IPS-15b (cell line): ENCODE data around the gene C22orf31.

ENCODE experiments used
- H3K27me3 ChIP-seq: one replicate; pipeline ENCODE4 v1.6.1; 2013; ENCODE audit warnings: low read length; ENCODE audit not compliant: control insufficient read depth, insufficient read depth
- H3K36me3 ChIP-seq: one replicate; pipeline ENCODE4 v1.6.1; 2013; ENCODE audit warnings: low read length; ENCODE audit not compliant: control insufficient read depth, insufficient read depth
- H3K4me1 ChIP-seq: one replicate; pipeline ENCODE4 v1.6.1; 2013; ENCODE audit warnings: mild to moderate bottlenecking, low read length; ENCODE audit not compliant: control insufficient read depth, insufficient read depth
- H3K4me3 ChIP-seq: one replicate; pipeline ENCODE4 v1.5.1; 2013; ENCODE audit warnings: low read depth, low read length
- H3K9ac ChIP-seq: one replicate; pipeline ENCODE4 v1.6.1; 2013; ENCODE audit warnings: low read depth, mild to moderate bottlenecking, low read length
- H3K9me3 ChIP-seq: one replicate; pipeline ENCODE4 v1.6.1; 2013; ENCODE audit warnings: mild to moderate bottlenecking, low read length; ENCODE audit not compliant: control insufficient read depth, insufficient read depth

Gene C22orf31

GRCh38 chr22:29061773-29062172, at the start of gene C22orf31:
Gene C22orf31 (minus strand): TSS chr22:29061831. CDS start chr22:29061792, 39 bp downstream.
- H3K27me3 ChIP-seq: no peaks in the 10 kb centered on the region
- H3K36me3 ChIP-seq: no peaks in the 10 kb centered on the region
- H3K9ac ChIP-seq: no peak within 1 kb of the TSS
- H3K4me1 ChIP-seq: no peaks in the 10 kb centered on the region
- no peak within 1 kb of the TSS for H3K4me3 ChIP-seq
- H3K9me3 ChIP-seq: no peaks in the 10 kb centered on the region

DNA sequence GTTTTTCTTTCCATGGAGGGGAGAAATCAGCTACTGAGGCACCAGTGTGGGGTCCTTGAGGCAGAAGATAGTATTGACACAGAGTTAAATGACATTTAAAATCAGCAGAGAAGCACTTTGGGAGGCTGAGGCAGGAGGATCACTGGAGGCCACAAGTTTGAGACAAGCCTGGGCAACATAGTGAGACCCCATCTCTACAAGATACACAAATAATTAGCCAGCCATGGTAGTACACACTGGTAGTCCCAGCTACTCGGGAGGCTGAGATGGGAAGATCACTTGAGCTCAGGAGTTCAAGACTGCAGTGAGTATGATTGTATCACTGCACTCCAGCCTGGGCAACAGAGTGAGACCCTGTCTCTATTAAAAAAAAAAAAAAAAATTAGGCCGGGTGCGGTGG, 49.3 kb upstream of the C22orf31 start:
- Histone ChIP-seq H3K9ac (no peak overlapping the region), H3K9me3 (no peaks in the 10 kb centered on the region), H3K36me3 (no peaks in the 10 kb centered on the region), H3K4me1 (peaks cover 2% of the 10 kb centered on the region), H3K4me3 (no peak overlapping the region), H3K27me3 (no peaks in the 10 kb centered on the region)

DNA sequence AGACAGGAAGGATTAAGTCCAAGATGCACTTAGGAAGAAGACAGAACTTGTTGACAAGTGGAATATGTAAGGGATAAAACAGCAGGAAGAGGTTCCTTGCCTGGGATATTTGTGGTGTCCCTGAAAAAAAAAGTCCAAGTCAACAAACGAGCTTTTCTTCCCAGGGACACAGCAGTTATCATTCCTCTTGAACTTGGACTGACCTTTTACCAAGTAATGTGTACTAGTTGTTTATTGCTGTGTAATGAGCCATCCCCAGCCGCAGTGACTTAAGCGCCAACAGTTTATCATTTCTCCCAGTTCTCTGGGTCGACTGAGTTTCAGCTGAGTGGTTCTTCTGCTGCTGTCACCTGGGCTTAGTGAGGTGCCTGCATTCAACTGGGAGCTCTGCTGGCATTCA, 48.2 kb upstream of the C22orf31 start:
- Histone ChIP-seq H3K4me3 (no peak overlapping the region), H3K9me3 (no peaks in the 10 kb centered on the region), H3K27me3 (no peaks in the 10 kb centered on the region), H3K36me3 (no peaks in the 10 kb centered on the region), H3K4me1 (peaks cover 2% of the 10 kb centered on the region), H3K9ac (no peak overlapping the region)

GRCh38 chr22:29108137-29108536, 46.5 kb upstream of the C22orf31 start:
- Histone ChIP-seq H3K9me3 (no peaks in the 10 kb centered on the region), H3K9ac (no peak overlapping the region), H3K4me3 (no peak overlapping the region), H3K4me1 (peaks cover 2% of the 10 kb centered on the region), H3K27me3 (no peaks in the 10 kb centered on the region), H3K36me3 (no peaks in the 10 kb centered on the region)

GRCh38 chr22:29106839-29107238, 45.2 kb upstream of the C22orf31 start:
- Histone ChIP-seq H3K27me3 (no peaks in the 10 kb centered on the region), H3K4me1 (peaks cover under 1% of the 10 kb centered on the region), H3K36me3 (no peaks in the 10 kb centered on the region), H3K4me3 (no peak overlapping the region), H3K9me3 (no peaks in the 10 kb centered on the region), H3K9ac (no peak overlapping the region)

GRCh38 chr22:29105468-29105867, 43.8 kb upstream of the C22orf31 start:
- H3K9ac ChIP-seq: no peak overlapping the region
- H3K4me1 ChIP-seq: no peaks in the 10 kb centered on the region
- H3K36me3 ChIP-seq: no peaks in the 10 kb centered on the region
- H3K9me3 ChIP-seq: no peaks in the 10 kb centered on the region
- no peak overlapping the region for H3K4me3 ChIP-seq
- H3K27me3 ChIP-seq: no peaks in the 10 kb centered on the region

GRCh38 chr22:29103121-29103520, 41.5 kb upstream of the C22orf31 start:
- Histone ChIP-seq H3K9ac (no peak overlapping the region), H3K36me3 (no peaks in the 10 kb centered on the region), H3K4me1 (no peaks in the 10 kb centered on the region), H3K27me3 (no peaks in the 10 kb centered on the region), H3K9me3 (no peaks in the 10 kb centered on the region), H3K4me3 (no peak overlapping the region)

DNA sequence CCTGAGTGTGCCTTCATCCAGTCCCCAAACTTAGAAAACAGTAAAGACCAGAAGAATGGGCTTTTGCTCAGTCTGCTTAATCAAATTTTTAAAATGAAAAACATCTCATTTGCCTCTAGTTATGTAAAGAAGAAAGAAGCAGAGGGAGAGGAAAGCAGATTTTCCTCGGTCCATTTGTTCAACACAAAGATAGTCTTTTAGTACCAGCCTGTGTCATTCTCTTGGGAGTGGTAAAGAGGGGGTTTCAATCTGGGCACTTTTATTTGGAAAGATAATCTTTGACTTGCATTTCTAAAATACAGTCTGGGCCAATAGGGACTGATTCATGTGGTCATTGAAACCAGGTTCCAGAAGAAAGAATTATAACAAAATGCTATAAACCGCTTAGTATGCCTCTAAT, 40.7 kb upstream of the C22orf31 start:
- Histone ChIP-seq H3K9me3 (no peaks in the 10 kb centered on the region), H3K9ac (no peak overlapping the region), H3K4me3 (no peak overlapping the region), H3K4me1 (no peaks in the 10 kb centered on the region), H3K36me3 (no peaks in the 10 kb centered on the region), H3K27me3 (no peaks in the 10 kb centered on the region)

DNA sequence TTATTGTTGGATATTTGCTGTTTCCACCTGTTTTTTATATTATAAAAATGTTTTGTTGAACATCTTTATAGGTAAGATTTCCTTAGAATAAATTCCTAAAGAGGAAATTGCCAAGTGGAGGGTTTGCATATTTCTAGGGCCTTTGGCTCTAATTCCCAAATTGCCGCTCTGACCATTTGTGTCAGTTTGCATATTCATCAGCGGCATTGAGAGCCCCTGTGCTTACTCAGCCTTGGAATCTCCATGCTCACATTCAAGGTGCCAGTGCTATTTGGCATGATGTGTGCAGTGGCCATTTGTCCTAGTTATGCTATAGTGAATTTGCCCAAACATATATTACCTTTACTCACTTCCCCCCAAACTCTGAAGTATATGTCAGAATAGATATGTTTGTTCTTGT, 36.7 kb upstream of the C22orf31 start:
- no peak overlapping the region for H3K4me3 ChIP-seq
- no peak overlapping the region for H3K9ac ChIP-seq
- no peaks in the 10 kb centered on the region for H3K36me3 ChIP-seq
- peaks cover 3% of the 10 kb centered on the region for H3K4me1 ChIP-seq
- H3K27me3 ChIP-seq: no peaks in the 10 kb centered on the region
- no peaks in the 10 kb centered on the region for H3K9me3 ChIP-seq

GRCh38 chr22:29096736-29097669, 35.4 kb upstream of the C22orf31 start:
- Histone ChIP-seq H3K27me3 (no peaks in the 10 kb centered on the region), H3K4me3 (no peak overlapping the region), H3K36me3 (no peaks in the 10 kb centered on the region), H3K9ac (no peak overlapping the region), H3K4me1 (peaks cover 3% of the 10 kb centered on the region), H3K9me3 (no peaks in the 10 kb centered on the region)

DNA sequence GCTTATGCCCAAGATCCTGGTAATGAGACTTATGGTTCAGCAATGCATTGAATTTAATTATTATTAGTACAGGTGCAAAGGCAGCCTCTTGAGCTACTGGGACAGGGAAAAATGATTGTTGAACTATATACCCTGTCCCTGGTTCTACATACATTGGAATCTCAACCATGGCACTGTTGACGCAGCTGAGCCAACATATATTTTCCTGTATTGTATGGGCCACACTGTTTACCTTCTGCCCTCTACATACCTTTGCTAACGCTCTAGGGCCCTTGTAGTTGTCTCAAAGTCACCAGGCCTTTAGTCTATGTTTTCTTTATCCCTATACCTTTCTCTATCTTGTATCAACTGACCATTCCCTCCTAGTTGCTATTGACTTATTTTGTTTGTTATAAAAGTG, 33.8 kb upstream of the C22orf31 start:
- Histone ChIP-seq H3K9me3 (no peaks in the 10 kb centered on the region), H3K4me3 (no peak overlapping the region), H3K27me3 (no peaks in the 10 kb centered on the region), H3K36me3 (no peaks in the 10 kb centered on the region), H3K4me1 (peaks cover 3% of the 10 kb centered on the region), H3K9ac (no peak overlapping the region)

DNA sequence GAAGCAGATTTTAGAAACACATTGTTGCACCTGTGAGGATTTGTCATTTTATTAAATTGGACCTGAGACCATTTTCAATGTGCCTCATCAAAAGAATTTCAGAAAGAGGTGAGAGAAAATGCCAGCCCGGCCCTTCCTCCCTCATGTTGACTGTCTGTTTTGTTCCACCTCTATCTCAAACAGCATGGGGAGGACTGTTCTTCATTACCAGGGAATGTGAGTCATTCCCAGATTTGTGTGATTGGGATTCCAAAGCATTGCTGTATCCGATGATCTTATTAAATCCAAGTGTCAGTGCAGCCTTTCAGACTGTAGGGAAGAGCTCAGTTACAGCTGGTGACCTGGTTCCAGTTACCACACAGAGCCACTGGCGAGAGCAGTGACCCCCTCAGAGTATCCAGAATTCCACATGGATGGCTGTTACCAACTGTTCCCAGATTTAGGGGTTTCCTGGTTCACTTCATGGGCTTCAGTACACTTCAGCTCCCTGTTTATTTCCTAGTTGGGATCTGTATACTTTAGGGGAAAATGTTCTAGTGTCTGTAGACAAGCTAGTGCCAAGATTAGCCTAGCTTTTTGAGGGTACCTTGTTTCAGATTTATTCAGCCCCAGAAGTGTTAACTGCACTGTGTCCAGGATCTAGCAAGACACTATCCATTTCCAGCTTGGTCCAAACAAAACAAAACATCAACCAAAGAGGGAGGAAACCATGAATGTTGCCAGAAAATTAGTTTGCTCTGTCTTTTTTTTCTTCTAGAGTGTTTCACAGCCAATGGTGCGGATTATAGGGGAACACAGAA, 32.1 kb upstream of the C22orf31 start:
- H3K9ac ChIP-seq: no peak overlapping the region
- no peaks in the 10 kb centered on the region for H3K27me3 ChIP-seq
- H3K36me3 ChIP-seq: no peaks in the 10 kb centered on the region
- H3K4me3 ChIP-seq: no peak overlapping the region
- peaks cover 3% of the 10 kb centered on the region for H3K4me1 ChIP-seq
- H3K9me3 ChIP-seq: no peaks in the 10 kb centered on the region
